Measurements from ENCODE around the gene FBXL17. TPM values are rescaled to one million over a fixed set of nuclear protein-coding genes. Genes with fewer than 3 reads are reported as not detected.

Gene FBXL17
- total and polyA plus RNA-seq, 9 of the 15 experiments (the other 6 are each of a cell fraction or from before 2014, with no cell fraction given): 0.32 to 5.4 (median 1.8) TPM

DNA sequence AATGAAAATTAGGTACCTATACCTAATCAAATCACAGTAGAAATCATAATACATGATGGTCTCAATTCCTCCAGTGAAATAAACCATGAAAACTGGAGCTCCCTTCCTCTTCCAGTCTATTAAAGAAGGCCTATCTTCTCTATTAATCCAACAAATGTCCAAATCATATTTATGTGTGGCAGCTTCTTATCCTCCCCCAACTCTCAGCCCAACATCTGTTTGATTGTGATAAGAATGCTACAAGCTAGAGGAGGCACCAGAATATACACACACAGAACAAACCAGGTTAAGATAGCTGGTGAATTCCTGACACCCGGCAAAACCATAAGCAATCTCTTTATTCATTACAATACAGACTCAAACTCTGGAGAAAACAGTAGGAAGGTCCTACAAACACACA is 110.8 kb downstream of the FBXL17 start (continued):
- TF ChIP-seq CUX1 (CRISPR knock-in tag; IDR thresholded peaks at IDR 0.05) (0 out of 2 replicates have a peak, but pooled peaks have one; percentile 59), PBX2 (CRISPR knock-in tag; IDR thresholded peaks at IDR 0.05; ENCODE audit: low read depth) (no peak), PBX2 (tag; conservative IDR thresholded peaks at IDR 0.05; ENCODE audit: low read depth) (peak; percentile 94), KLF16 (IDR thresholded peaks at IDR 0.05) (peak; percentile 87), FOXA3 (CRISPR knock-in tag; conservative IDR thresholded peaks at IDR 0.05 in 1 of 2, IDR thresholded peaks at IDR 0.05 in 1 of 2) (0 out of 4 replicates have a peak, but pooled peaks of 1 of the 2 experiments have one; percentile 31), ZC3H11A (IDR thresholded peaks at IDR 0.05; ENCODE audit: low read depth, low read length) (no peak), ZNF644 (tag; IDR thresholded peaks at IDR 0.05; ENCODE audit: low read depth) (0 out of 2 replicates have a peak, but pooled peaks have one; percentile 21), TAF7 (tag; IDR thresholded peaks at IDR 0.05) (no peak), KHSRP (IDR thresholded peaks at IDR 0.05) (peak; percentile 27; the same call in 1 of the 2 replicates), L3MBTL2 (IDR thresholded peaks at IDR 0.05) (0 out of 2 replicates have a peak, but pooled peaks have one; percentile 4), SMARCA4 (IDR thresholded peaks at IDR 0.05) (peak; percentile 95), PML (IDR thresholded peaks at IDR 0.05; ENCODE audit: low read length) (peak; percentile 79), DPF2 (IDR thresholded peaks at IDR 0.05) (peak; percentile 91), TCF3 (CRISPR knock-in tag; IDR thresholded peaks at IDR 0.05) (peak; percentile 93), FOXK2 (conservative IDR thresholded peaks at IDR 0.05 in 1 of 2, IDR thresholded peaks at IDR 0.05 in 1 of 2; ENCODE audit: low read depth in 2 of 2) (0 out of 4 replicates have a peak, but pooled peaks of 1 of the 2 experiments have one; percentile 34)
- TF ChIP-seq, protein P1, sequence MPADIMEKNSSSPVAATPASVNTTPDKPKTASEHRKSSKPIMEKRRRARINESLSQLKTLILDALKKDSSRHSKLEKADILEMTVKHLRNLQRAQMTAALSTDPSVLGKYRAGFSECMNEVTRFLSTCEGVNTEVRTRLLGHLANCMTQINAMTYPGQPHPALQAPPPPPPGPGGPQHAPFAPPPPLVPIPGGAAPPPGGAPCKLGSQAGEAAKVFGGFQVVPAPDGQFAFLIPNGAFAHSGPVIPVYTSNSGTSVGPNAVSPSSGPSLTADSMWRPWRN (IDR thresholded peaks at IDR 0.05; ENCODE audit: low read depth): peak; percentile 67; the same call in 1 of the 2 replicates
- TF ChIP-seq, protein P2, sequence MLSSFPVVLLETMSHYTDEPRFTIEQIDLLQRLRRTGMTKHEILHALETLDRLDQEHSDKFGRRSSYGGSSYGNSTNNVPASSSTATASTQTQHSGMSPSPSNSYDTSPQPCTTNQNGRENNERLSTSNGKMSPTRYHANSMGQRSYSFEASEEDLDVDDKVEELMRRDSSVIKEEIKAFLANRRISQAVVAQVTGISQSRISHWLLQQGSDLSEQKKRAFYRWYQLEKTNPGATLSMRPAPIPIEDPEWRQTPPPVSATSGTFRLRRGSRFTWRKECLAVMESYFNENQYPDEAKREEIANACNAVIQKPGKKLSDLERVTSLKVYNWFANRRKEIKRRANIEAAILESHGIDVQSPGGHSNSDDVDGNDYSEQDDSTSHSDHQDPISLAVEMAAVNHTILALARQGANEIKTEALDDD (IDR thresholded peaks at IDR 0.05): peak; percentile 93
- TF ChIP-seq, protein P3, sequence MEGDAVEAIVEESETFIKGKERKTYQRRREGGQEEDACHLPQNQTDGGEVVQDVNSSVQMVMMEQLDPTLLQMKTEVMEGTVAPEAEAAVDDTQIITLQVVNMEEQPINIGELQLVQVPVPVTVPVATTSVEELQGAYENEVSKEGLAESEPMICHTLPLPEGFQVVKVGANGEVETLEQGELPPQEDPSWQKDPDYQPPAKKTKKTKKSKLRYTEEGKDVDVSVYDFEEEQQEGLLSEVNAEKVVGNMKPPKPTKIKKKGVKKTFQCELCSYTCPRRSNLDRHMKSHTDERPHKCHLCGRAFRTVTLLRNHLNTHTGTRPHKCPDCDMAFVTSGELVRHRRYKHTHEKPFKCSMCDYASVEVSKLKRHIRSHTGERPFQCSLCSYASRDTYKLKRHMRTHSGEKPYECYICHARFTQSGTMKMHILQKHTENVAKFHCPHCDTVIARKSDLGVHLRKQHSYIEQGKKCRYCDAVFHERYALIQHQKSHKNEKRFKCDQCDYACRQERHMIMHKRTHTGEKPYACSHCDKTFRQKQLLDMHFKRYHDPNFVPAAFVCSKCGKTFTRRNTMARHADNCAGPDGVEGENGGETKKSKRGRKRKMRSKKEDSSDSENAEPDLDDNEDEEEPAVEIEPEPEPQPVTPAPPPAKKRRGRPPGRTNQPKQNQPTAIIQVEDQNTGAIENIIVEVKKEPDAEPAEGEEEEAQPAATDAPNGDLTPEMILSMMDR (IDR thresholded peaks at IDR 0.05 in 2 of 3, conservative IDR thresholded peaks at IDR 0.05 in 1 of 3; ENCODE audit: insufficient read depth in 2 of 3, low read depth in 1 of 3, low read length in 3 of 3): no peak

Measured in K562 (cell line).